GM21447 (cell line): Measurements from ENCODE around the gene FARS2.

Source experiments
- ATAC-seq: cut with Tn5 transposase; IDR thresholded peaks from one replicate; pipeline ENCODE4 v1.9.1; 2021; ENCODE audit not compliant: unreplicated experiment

FARS2 gene

DNA sequence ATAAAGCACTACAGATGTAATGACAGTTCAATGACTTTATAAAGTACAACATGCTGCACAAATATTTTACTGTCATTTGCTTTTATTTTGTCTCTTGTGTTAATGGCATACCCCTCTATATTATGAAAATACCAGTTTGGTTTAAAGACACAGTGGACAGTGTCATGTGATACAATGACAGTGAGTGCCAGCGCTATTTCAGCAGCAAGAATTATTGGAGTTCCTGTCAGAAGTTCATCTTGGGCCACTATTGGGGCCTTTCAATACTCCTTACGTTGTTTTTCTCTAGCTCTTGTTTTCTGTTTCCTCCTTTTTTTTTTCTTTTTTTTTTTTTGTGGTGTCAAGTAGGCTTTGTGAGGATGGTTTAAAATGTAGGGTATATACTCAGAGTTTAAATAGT lies 232.5 kb downstream of the FARS2 start:
- ATAC-seq, result no peak

GRCh38 chr6:5497896-5498578 lies 236.7 kb downstream of the FARS2 start:
- ATAC-seq, result no peak

DNA sequence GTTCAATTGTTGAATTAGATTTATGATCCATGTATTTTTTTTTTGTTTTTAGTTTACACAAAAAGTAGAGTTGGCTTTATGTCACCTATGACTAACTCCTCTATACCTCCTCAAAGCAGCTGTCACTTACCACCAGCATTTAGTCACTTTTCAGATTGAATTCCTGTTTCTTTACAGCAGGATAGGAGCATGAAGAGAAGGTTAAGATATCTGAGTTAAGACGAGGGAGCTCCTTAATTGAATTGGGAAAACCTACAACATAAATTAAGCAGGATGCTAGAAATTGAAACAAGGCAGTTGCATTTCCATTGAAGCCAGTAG lies 237.2 kb downstream of the FARS2 start:
- ATAC-seq, result no peak

DNA sequence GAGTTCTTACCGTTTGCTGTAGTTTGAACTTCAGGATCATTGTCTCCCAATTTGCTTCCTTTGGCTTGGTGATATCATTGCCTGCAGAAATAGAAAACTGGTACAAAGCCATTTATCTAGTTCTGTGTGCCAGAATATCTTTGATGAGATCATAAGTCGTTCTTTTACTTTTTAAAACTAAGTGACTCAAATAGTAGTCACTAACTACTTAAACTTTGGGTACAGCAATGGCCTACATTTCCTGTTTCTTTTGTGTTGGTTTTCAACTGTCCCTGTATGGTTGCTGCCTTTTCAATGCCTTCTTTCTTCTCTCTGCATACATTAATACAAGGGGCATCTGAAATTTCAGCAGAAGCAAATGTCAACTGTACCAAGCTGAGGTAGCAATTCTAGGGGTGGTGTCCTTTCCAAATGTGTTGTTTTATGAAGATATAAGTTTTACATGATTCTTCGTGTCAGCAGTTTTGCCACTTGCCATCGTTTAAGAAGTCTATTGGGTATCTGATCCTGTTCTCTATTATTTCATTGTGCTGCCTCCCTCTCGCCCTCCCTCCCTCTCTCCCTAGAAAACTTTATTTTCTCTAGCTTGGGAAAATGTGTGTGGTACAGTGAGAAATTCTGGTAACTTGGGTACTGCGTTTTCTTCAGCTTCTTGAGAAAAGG lies 238.5 kb downstream of the FARS2 start:
- ATAC-seq, result no peak

DNA sequence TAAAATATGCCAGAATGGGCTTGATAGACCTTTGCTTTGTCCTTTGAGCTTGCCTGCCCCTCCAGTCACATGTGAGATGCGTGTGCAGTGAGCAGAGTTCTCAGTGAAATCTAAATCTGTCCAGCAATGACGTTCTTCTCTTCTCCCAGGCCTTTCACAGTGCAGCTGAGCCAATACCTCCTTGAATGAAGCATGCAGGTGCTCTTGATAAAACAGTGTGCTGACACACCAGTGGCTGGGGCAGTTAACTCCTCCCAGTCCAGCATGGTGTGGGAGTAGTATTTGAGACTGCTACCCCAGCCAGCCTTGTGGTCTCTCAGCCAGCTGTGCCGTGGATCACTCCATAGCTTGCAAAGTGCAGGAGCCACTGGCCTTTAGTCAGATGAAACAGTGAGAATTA lies 240.5 kb downstream of the FARS2 start:
- no peak for ATAC-seq

DNA sequence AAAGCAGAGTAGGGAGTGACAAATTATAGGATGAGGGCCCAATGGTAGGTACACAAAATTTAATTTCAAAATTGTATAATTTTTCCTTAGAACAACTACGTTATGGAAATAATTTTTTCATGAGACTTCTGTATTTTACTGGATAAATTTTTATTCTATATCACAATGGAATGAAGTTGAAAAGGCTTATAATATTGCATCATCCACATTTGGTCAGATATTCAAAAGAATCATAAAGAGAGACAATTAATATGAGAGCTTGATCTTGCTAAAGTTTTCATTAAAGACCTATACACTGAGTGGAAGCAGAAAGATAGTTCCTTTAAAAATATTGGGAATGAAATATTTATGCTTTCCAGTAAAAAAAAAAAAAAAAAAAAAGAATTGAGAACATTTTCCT lies 242.8 kb downstream of the FARS2 start:
- ATAC-seq, result no peak

DNA sequence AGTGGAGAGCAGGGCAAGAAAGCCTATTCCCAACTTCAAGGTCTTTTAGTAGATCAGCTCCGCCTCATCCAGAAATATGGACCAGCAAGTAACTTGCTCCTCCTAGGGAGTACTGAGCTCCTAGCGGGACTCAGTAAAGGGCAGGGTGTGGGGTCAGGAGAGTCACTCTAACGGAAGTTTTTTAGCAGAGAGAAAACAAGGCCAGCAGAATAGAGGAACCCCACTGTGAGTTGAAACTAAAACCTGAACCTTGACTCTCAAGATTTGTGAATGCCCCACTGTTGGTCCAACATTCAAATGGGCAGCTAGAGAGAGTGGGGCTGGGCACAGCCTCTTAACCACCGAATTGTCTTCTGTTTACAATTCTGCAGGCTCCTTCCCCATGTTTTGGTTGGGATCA lies 244.8 kb downstream of the FARS2 start:
- ATAC-seq, result no peak

DNA sequence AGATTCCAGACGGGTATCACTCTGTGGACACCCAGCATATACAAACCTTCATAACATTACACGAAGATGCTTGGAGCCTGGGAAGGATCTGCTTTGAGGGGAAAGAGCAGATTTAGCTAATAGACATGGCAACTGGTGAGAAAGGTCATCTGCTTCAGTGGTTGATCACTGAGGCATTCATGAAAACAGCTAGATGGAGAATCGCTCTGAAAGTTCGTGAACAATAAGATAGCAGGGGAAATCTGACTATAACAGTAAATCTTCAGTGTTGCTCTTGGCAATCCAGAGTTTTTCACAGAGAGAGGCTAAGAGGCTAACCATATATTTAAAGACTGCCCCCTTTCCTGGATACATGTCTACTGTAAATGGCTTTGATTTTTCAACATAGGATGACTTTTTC lies 245.3 kb downstream of the FARS2 start:
- ATAC-seq, result peak; percentile 32

- peak; percentile 89 for ATAC-seq
These were observed 245.9 kb downstream of the FARS2 start for GRCh38 chr6:5507131-5507681.

DNA sequence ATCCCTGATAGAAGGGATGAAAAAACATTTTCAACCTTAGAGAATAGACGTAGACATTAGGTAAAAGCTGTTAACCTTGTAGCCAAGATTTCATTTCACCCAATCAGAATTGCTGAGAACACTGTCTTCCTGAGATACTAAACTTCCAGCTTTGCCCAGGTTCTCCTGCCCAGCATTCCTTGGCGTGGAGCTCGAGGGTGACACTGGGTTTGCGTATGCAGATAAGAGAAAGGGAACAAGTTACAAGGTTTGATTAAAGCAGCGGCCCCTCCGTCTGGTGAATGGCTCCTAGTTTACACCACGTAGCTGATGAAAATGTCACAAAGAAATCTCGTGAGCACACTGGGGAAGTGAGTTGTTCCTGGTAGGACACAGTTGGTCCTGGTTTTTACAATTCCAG lies 247.8 kb downstream of the FARS2 start:
- ATAC-seq, result no peak

- ATAC-seq, result no peak
These were observed 249.2 kb downstream of the FARS2 start for GRCh38 chr6:5510331-5511133.

DNA sequence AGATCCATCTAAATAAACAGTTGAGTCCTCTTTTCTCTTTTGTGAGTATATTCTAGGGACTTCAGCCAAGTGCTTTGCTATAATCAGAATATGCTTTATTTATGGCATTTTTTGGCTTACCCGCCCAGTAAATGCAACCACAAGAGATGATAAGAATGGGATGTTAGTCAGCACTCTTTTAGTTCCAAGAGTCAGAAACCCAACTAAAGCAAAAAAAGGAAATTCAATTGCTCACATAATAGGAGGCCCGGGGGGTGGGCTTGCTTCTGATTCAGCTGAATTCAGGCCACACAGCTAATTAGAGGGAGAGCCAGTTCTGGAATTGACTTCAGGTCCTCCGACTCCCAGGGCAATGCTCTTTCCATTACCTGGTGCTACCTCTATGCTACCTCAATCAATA lies 250.6 kb downstream of the FARS2 start:
- ATAC-seq, result no peak

DNA sequence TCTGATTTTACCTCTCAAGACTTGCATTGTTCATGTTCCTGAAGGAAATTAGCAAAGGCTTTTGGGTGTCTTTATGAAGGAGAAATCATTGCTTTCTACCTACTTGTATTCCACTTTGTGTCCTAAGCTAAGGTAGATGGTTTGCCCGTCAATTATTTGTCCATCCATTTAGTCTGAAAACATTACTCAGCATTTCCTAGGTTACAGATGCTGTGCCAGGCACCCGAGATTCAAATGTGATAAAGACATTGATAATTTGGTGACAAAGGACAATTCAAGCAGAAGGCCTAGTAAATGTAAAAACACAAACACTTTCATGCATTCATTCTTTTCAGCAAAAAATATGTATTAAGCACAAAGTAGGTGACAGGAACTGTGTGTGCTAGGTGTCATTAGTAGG lies 251.1 kb downstream of the FARS2 start:
- ATAC-seq, result no peak

GRCh38 chr6:5513408-5513807 lies 252.1 kb downstream of the FARS2 start:
- no peak for ATAC-seq

- peak; percentile 50 for ATAC-seq
These were observed 253.0 kb downstream of the FARS2 start for GRCh38 chr6:5514353-5514752.

GRCh38 chr6:5515200-5515599 lies 253.9 kb downstream of the FARS2 start:
- no peak for ATAC-seq

DNA sequence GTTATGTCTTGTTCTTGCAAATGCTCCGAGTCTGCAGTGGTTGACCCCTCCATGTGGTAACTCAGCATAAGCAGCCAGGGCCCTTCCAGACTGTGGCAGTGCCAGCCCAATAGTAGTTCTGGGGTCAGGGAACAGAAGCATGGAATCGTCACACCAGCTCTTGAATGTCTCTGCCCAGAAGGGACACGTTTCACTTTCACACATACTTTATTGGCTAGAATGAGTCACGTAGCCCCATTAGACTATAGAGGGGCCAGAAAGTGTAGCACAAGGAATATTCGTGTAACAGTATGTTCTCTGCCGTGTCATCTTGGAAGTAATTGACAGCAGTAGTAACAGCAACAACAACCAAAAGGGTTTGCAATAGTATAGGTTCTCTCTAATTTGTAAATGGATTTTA lies 254.7 kb downstream of the FARS2 start:
- ATAC-seq, result no peak

DNA sequence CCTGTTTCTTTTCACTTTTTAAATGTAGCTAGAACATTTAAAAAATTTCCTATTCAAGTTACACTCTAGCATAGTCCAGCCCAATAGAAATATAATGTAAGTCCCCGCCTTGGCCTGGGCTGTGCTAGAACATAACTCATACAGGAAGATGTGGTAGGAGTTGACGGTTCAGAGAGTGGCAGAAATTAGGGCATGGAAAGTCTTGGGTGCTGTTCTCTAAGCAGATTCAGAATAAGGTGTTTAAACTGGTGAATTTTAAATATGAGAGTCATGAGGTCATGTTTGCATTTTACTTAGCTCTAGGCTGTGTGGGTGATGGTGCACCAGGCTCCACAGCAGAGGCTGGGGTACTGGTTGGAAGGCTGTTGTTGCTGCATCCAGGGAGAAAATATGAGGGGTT lies 256.5 kb downstream of the FARS2 start:
- no peak for ATAC-seq

GRCh38 chr6:5518936-5519491 lies 257.7 kb downstream of the FARS2 start:
- ATAC-seq, result no peak

- ATAC-seq, result no peak
These were observed 259.5 kb downstream of the FARS2 start for GRCh38 chr6:5520796-5521195.

DNA sequence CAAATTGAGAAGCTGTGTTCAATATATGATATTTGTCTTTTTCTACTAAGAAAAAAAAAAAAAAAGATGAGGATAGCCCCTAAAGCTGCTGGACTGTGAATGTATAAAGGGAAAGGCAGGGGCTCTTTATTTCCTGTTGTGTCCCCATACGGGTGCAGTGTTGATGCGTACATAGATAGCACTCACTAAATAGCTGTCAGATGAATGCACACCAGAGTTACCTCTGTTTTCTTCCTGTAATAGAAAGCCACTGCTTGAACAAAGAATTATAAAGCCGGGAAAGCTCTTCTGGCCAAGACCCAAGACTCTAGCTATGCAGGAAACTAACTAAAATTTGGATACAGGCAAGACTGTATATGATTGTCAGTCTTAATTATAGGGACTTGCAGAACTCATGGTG lies 260.0 kb downstream of the FARS2 start:
- ATAC-seq, result no peak

DNA sequence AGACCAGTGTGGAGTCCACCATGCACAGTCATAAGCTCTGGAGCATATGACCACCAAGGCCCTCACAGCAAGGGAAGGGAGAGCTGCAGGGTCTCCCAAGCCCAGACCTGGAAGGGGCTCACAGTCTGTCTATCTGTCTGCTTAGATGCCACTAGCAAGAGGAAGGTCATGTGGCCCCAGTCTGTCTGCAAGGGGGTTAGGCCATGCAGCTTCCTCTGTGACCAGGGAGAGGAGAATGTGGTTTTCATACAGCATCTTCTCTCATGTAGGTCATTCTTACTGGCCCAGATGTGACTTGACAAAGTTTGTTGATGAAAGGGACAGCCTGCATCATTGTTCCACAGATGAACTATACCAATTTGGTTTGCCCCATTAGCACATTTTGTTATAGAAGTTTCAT lies 260.8 kb downstream of the FARS2 start:
- ATAC-seq, result no peak
